RKO (cell line): ENCODE measurements around the gene HTT-AS.
"Not testable (repeated sequence)": the region's sequence is repeated elsewhere in the genome, so short reads cannot be mapped to it uniquely, and the experiment has no call there.

Experiments used
- DNase-seq: peaks from one replicate; pipeline ENCODE4 v3.0.0-alpha.2; 2016; ENCODE audit warnings: low spot score

Gene HTT-AS

DNA sequence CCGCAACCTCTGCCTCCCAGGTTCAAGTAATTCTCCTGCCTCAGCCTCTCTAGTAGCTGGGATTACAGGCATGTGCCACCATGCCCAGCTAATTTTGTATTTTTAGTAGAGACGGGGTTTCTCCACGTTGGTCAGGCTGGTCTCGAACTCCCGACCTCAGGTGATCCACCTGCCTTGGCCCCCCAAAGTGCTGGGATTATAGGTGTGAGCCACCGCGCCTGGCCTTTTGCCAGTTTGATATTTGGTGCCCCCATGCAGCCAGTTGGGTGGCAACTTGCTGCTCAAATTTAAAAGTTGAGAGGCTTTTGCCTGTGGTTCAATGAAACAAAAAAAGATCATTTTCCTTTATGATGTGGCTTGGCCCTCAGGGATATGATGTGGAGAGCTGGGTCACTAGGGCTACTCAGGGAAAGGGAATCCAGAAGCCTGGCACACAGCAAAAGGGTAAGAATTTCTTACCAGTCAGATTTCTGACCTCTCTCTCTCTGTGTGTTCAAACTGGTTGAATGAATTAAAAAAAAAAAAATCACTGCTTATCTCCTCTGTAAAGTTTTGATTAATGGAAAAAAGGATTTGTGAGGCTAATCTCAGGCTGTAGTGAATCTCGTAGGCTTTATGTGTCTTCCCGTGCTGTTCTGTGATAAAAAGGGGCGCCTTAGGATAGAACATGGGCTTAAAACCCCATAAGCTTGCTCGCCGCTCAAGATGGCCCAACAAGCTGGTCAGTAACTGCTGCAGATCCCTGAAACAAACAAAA, 23.0 kb downstream of the HTT-AS start:
- not testable (repeated sequence) for DNase-seq

GRCh38 chr4:3047464-3048286, 26.7 kb downstream of the HTT-AS start:
- peak; percentile 63 for DNase-seq

- no peak for DNase-seq
Observed at GRCh38 chr4:3046623-3047022, 27.7 kb downstream of the HTT-AS start.

GRCh38 chr4:3046162-3046561, 28.2 kb downstream of the HTT-AS start:
- DNase-seq = no peak

DNA sequence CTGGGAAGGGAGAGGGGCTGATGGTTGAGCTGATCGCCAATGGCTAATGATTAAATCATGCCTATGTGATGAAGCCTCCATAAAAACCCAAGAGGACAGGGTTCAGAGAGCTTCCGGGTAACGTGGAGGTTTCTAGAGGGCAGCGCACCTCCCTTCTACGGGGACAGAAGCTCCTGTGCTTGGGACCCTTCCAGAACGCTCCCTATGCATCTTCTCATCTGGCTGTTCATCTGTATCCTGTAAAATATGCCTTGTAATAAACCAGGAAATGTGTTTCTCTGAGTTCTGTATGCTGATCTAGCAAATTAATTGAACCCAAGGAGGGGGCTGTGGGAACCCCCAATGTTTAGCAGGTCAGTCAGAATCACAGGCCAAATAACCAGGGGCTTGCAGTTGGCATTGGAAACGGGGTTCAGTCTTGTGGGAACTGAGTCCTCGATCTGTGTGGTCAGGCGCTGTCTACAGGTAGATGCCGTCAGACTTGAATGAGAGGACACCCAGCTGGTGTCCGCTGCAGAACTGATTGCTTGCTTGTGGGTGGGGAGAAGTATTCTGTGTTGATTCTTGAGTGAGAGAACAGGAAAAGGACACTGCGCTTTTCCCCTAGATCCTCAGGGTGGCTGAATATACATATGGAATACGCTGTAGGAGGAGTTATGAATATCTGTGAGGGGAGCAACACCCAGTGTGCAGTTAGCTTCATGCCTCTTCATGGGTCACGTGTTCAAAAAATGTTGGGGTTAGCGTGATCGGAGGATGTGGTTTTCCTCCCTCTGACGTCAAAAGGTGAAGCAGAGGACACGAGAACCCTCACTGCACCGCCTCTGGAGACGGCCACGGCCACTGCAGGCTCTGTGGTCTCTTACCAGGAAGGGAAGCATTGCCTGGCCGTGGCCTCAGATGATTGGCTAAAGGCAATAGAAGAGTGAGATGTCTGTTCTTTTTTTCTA, 29.2 kb downstream of the HTT-AS start:
- DNase-seq = peak; percentile 12

- no peak for DNase-seq
Observed at GRCh38 chr4:3043282-3044020, 30.9 kb downstream of the HTT-AS start.

DNA sequence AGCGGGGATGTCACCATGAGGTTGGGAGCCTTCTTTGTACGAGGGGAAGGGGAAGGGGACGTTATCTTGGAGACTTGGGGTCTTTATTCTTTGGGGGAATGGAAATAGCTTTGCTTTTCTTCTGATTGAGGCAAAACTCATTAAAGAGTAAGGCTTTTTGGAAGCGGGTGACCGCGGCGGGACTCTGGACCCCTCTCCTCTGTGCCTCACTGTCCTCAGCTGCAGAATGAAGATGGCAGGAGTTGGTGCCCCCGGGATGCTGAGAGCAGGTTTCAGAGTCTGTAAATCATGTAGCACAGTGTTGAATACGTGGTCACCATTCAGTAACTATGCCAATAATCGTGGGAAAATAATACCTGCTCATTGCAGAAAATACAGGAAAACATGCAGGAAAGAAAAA, 32.1 kb downstream of the HTT-AS start:
- DNase-seq = no peak

GRCh38 chr4:3041192-3042142, 32.9 kb downstream of the HTT-AS start:
- DNase-seq = peak; percentile 70

GRCh38 chr4:3040452-3041191, 33.7 kb downstream of the HTT-AS start:
- DNase-seq = no peak

GRCh38 chr4:3039706-3040366, 34.5 kb downstream of the HTT-AS start:
- no peak for DNase-seq

- no peak for DNase-seq
Observed at GRCh38 chr4:3037957-3038461, 36.3 kb downstream of the HTT-AS start.

DNA sequence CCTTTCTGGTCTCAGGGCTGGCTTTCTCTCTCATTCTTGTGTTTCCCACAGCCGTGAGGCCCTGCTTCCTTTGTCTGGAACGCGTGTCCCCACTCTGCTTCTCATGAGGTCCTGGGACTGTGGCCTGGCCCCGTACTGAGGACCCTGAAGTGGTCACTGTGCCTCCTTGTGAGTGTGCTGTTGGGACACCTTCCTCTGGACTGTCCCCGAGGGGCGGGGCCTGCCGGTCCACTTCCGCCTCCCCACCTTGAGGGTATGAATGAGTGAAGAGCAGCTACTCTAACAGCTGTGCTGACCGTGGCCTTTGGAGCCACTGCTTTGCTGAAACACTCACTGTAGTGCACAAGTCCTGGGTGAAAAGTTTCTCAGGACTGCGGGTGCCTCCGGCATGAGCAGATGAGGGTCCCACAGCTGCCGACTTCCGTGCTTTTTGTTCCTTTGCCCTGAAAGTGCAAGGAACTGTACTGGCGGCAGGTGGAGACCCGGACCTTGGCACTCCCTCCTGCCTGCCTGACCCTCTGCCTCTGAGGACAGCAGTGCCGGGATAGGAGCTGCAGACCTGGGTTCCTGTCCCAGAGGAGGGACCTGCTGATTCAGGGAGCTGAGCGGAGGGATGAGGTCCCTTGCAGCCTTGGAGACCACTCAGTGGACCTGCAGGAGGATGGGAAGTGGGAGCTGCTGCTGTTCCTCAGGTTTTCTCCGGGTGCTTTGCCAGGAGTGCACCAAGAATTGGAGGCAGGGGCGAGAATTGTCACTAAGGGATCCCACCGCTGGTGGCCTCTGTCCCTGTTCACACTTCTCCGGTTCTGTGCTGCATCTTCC, 38.0 kb downstream of the HTT-AS start:
- DNase-seq = no peak

DNA sequence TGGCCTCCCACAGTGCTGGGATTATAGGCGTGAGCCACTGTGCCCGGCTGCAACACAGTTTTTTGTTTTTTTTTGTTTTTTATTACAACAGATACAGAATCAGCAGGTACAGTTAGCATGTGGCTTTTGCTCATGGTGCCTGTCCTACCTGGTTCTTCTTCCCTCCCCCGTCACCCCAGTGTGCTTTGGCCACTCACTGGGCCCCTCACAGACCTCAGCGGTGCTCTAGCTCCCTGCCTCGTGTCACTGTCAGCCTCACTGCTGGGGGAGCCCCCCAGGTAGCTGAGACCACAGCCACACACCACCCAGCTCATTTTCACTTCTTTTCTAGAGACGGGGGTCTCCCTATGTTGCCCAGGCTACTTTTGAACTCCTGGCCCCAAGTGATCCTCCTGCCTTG, 38.7 kb downstream of the HTT-AS start:
- DNase-seq = no peak

DNA sequence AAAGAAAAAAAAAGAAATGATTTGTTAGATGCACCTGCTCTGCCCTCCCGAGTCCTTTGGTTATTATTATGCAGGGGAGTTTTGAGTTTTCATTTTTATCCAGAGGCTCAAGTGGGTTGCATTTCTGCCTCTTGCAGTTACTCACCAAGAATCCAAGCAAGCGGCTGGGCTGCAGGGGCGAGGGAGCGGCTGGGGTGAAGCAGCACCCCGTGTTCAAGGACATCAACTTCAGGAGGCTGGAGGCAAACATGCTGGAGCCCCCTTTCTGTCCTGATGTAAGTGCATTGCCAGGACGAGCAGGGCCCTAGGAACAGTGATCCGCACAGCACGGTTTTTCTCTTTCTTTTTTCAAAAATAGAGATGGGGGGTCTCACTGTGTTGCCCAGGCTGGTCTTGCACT, 39.1 kb downstream of the HTT-AS start:
- no peak for DNase-seq

GRCh38 chr4:3034231-3034630, 40.1 kb downstream of the HTT-AS start:
- no peak for DNase-seq

DNA sequence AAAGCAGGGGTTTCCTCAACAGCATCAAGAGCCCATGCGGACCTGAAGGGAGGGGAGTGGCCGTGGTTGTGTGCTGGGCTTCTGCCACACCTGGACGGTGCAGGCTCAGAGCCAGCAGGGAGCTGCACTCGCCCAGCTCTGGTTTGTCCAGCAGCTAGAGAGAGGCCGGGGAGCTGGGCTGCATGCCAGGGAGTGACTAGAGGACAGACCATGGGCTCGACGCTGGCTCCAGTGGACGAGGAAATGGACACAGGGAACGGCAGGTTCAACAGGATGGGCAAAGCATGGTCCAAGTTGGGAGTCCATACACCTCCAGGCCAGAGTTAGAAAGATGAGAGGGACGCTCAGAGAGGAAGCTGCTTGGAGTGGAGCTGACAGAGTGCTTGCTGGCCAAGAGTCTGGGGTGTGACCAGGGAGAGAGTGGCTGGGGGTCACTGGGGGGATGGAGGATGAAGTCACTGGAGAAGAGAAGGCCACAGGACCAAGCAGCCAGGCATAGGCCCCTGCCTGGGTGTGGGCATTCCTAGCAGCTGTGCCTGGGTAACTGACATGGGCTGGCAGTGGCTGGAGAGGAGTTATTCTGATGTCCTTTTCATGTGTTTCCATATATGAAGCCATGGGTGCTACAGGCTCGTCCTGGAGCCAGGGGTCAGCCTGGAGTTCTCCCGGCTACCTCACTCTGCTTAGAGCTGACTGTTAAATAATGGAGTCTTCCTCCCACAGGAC, 42.8 kb downstream of the HTT-AS start:
- no peak for DNase-seq
